HG03521 (cell line): Measurements from ENCODE around the gene PGLYRP2.

ENCODE experiments used
- ATAC-seq: cut with Tn5 transposase; IDR thresholded peaks from one replicate; pipeline ENCODE4 v1.9.1; 2021; ENCODE audit warnings: mild to moderate bottlenecking, moderate library complexity; ENCODE audit not compliant: unreplicated experiment

Gene PGLYRP2

GRCh38 chr19:15442142-15442920, 37.0 kb downstream of the PGLYRP2 start:
- ATAC-seq: no peak

GRCh38 chr19:15441317-15441716, 38.0 kb downstream of the PGLYRP2 start:
- ATAC-seq: no peak

DNA sequence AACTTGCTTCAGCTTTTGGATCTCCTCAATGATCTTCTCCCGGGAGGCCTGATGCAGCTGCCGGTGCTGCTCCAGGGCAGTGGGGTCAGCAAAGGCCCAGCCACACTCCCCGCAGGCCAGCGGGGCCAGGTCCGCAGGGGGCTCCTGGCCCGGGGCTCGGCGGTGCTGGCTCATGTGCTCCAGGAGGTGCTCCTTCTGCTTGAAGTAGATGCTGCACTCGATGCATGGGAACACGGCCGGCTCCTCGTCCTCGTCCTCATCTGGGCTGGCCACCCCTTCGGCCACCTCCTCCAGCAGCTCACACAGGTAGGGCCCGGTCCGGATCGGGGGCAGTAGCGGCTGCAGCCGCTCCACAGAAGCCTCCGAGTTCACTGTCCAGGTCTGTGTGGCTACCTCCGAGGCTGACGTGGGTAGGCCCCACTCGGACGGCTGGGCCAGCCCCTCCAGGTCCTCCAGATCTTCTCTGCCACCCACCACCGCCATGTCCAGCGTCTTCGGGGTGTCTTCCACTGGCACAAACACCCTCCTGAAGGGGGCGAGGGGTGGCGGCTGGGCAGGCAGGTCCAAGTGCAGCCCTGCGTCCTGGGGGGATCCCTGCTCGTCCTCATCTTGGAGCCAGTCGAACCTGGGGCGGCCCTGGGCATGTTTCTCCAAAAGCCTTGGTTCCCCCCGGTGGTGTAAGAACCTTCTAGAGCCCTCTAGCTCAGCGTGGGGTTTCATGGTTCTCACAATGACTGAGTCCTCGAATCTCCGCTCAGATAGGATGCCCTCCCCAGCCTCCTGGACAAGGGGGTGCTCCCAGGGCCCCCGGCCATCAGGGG, 39.3 kb downstream of the PGLYRP2 start:
- no peak for ATAC-seq

- ATAC-seq: no peak
These were observed 40.1 kb downstream of the PGLYRP2 start for GRCh38 chr19:15439078-15439799.

GRCh38 chr19:15438577-15438976, 40.7 kb downstream of the PGLYRP2 start:
- ATAC-seq: no peak

DNA sequence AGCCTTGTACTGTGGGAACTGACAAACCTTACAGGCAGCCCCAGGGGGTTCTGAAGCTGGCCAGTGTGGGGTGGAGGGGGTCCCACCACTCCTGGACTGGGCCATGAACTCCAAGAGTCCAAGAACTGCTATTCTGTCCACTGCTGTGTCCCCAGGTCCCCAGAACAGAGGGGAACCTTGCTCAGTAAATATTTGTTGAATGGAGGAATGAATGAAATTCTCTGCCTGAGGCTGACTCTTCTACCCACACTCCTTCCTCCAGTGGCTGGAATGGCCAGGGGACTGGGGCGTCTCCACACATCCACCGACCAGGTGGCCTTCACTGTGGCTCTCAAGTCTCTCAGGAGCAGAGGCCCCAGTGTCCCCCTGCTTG, 41.2 kb downstream of the PGLYRP2 start:
- no peak for ATAC-seq

- no peak for ATAC-seq
These were observed 41.8 kb downstream of the PGLYRP2 start for GRCh38 chr19:15437355-15438123.

GRCh38 chr19:15436826-15437110, 42.5 kb downstream of the PGLYRP2 start:
- ATAC-seq: no peak

DNA sequence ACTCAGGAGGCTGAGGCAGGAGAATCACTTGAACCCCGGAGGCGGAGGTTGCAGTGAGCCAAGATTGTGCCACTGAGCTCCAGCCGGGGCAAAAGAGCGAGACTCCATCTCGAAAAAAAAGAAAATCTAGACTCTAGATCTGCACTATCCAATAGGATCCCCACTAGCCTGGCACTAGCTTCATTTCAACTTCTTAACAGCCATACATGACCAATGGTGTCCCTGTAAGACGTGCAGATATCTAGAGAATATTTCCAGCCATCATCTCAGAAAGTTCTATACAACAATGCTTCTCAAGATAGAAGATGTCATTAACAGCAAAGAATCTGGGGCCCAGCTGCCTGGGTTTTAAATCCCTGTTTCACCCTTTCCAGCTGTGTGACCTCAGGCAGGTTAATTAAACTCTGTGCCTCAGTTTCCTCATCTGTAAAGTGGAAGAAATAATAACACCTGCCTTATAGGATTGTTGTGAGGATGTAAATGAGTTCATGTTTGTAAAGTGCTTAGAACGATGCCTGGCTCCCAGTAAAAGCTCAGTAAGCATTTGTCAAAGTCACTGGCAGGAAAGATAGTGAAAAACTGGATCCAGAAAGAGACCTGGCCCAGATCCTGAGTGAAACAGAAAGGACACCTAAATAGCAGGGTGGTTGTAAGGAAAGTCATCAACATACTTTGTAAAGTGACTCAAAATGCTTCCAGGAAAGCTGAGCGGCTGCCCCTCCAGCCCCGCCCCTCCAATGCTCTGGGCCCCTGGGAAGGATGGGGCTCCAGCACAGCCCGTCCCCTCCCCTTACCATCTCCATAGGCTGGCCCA, 43.1 kb downstream of the PGLYRP2 start:
- ATAC-seq: no peak

DNA sequence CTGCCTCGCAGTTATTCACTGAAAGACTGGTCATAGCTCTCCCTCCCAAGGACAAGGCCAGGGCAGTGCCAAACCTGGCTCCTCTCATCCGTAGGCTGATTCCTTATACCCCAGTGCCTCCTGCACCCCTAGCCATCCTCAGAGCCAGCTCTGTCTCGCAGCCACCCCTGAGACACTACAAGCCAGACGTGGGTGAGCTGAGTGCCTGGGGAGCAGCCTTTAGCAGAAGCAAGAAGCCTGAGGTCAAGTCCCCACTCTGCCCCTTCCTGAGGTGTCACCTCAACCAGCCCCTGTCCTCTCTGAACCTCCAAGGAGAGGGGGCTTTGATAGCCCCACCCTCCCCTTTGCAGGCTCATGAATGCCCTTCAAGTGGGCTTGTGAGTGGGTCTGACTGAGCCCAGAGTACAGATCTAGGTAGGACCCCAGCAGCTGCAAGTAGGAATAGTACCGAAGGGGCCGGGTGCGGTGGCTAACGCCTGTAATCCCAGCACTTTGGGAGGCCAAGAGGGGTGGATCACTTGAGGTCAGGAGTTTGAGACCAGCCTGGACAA, 45.7 kb downstream of the PGLYRP2 start:
- ATAC-seq: no peak

DNA sequence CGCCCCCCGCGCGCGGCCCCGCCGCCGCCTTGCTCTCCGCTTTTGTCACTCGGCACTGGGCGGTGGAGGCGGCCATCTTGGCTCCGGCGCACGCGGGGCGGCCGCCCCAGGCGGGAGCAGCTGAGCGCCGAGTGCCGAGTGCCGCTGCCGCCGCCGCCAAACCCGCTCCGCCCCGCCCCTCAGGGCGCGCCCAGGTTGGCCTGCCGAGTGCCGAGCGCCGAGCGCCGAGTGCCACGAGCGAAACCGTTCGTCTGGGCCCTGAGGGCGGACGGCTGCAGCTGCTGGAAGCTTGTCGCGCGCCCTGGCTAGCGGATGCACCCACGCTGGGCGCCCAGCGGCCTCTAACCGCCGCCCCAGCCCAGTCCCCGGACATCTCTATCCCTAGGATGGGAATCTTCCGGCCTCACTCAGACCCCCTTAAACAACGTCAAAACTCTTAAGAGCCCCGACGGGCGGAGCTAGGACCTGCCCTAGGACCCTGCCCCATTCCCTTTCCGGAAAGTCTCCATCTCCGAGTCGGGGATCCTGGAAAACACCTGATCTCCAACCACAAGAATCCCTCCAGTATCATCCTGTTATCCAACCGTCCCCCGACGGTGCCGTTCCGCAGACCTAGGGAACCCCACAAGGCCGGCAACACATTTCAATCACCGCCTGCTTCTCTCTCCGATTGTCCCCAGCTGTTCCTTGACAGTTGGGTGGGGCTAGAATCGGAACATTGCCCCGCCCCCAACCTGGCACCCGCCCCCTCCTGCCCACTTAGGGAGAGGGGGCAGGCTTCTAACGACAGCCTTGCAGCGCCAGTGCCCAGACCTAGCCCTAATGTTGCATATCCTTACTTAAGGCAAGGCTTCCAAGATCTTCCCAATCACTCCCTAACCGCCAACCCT, 46.4 kb downstream of the PGLYRP2 start:
- peak; percentile 77 for ATAC-seq

GRCh38 chr19:15432018-15432494, 47.2 kb downstream of the PGLYRP2 start:
- no peak for ATAC-seq

GRCh38 chr19:15431396-15432017, 47.8 kb downstream of the PGLYRP2 start:
- no peak for ATAC-seq

DNA sequence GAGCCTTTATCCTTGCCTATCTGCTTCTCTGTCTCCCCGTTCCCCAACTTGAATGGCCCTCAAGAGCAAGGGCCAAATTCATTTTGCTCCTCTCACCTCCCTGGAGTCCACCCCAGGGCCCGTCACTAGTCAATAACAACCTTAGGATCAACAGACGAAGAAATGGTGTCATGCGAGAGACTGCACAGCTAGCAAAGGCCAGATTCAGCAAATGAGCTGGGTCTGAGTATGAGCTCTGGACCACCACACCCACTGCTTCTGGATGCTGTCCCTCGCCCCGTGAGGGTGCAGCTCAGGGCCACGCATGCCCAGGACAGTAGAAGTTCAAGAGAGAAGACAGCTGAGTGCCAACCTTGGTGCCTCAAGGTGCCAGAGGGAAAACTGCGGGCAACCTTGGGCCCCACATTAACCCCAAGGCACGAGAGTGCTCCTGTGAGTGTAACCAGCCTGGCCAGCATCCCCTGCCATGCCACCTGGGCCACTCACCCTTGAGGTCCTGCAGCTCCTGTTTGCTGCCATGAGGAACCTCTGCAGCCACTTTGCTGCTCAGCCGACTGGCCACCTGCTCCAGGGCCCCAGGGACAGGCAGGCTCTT, 48.7 kb downstream of the PGLYRP2 start:
- no peak for ATAC-seq

GRCh38 chr19:15429825-15430467, 49.4 kb downstream of the PGLYRP2 start:
- no peak for ATAC-seq

GRCh38 chr19:15428956-15429824, 50.1 kb downstream of the PGLYRP2 start:
- no peak for ATAC-seq
